Endodermal cell (in vitro differentiated cells): ENCODE data around the gene EIF4E. TPM values are rescaled to one million over a fixed set of nuclear protein-coding genes. Genes with fewer than 3 reads are reported as not detected.
A peak's percentile ranks its signal among the peaks of the same experiment; 100 is the strongest.
"Not testable (repeated sequence)": the region's sequence is repeated elsewhere in the genome, so short reads cannot be mapped to it uniquely, and the experiment has no call there.

Source experiments
- DNase-seq: peaks from one replicate; pipeline ENCODE4 v3.0.0-alpha.2; 2017
- H3K27ac ChIP-seq: 2 replicates; pipeline ENCODE4 v1.5.1; 2013; ENCODE audit warnings: mild to moderate bottlenecking, low read depth, low read length, moderate library complexity
- H3K27me3 ChIP-seq: 2 replicates; pipeline ENCODE4 v1.6.1; 2013; ENCODE audit warnings: mild to moderate bottlenecking, low read length, moderate library complexity; ENCODE audit not compliant: insufficient read depth, control insufficient read depth, poor library complexity, severe bottlenecking
- H3K36me3 ChIP-seq: 2 replicates; pipeline ENCODE4 v1.7.0; 2013; ENCODE audit warnings: mild to moderate bottlenecking, low read length, moderate library complexity; ENCODE audit not compliant: control insufficient read depth, insufficient read depth
- H3K4me1 ChIP-seq: one replicate; pipeline ENCODE4 v1.7.0; 2013; ENCODE audit warnings: low read length; ENCODE audit not compliant: control insufficient read depth, insufficient read depth
- H3K4me3 ChIP-seq: 2 replicates; pipeline ENCODE4 v1.5.1; 2013; ENCODE audit warnings: mild to moderate bottlenecking, low read length, moderate library complexity
- H3K9ac ChIP-seq: 2 replicates; pipeline ENCODE4 v1.6.1; 2013; ENCODE audit warnings: mild to moderate bottlenecking, low read length, moderate library complexity; ENCODE audit not compliant: poor library complexity, severe bottlenecking; ENCODE audit errors: extremely low read depth
- H3K9me3 ChIP-seq: 2 replicates; pipeline ENCODE4 v1.6.1; 2013; ENCODE audit warnings: mild to moderate bottlenecking, low read length, moderate library complexity; ENCODE audit not compliant: control insufficient read depth
- H3K27ac Mint-ChIP-seq: 2 replicates; pipeline ENCODE4 v1.8.0; 2020; ENCODE audit warnings: mixed read lengths
- H3K27me3 Mint-ChIP-seq: 2 replicates; pipeline ENCODE4 v1.8.0; 2021; ENCODE audit warnings: mild to moderate bottlenecking, mixed read lengths; ENCODE audit not compliant: insufficient read depth
- H3K36me3 Mint-ChIP-seq: 2 replicates; pipeline ENCODE4 v1.8.0; 2020; ENCODE audit warnings: low read depth, mixed read lengths
- H3K4me1 Mint-ChIP-seq: 2 replicates; pipeline ENCODE4 v1.8.0; 2020; ENCODE audit warnings: mixed read lengths
- H3K4me3 Mint-ChIP-seq: 2 replicates; pipeline ENCODE4 v1.8.0; 2020; ENCODE audit warnings: mild to moderate bottlenecking, moderate library complexity, mixed read lengths
- H3K9me3 Mint-ChIP-seq: 2 replicates; pipeline ENCODE4 v1.8.0; 2020; ENCODE audit warnings: mild to moderate bottlenecking, mixed read lengths
- WGBS, 2 experiments: methylation state at CpG; one replicate each; pipeline versions ENCODE4 v1.1.5 to v1.1.7; 2013; ENCODE audit warnings: missing lambda C conversion rate in 2 of 2, mixed read lengths in 1 of 2; ENCODE audit not compliant: insufficient coverage in 1 of 2, insufficient read length in 1 of 2; 5-methylcytosine and 5-hydroxymethylcytosine counted together
- total RNA-seq, 2 donors: library from RNA; stranded (reverse); fragmentation: NEBNext Ultra II Directional in 1 of 2; extraction: Animal tissue kit (Norgen Biotek cat#: 25700) in 1 of 2; gene quantifications; 2 replicates in 1 of 2; 3 replicates in 1 of 2; pipeline ENCODE4 v1.2.1, GENCODE V29; 2021
- TF ChIP-seq, protein P1 (sequence below): fragments of 200-600 bp; sonication (generic); conservative IDR thresholded peaks from 2 replicates; pipeline ENCODE4 v1.5.0; 2021; ENCODE audit warnings: antibody characterized with exemption, mild to moderate bottlenecking

Gene EIF4E
- total RNA-seq, 2 donors from 2014 or later = 134 to 138 TPM

- no peak overlapping the region for H3K27ac ChIP-seq
- no peak overlapping the region for H3K9ac ChIP-seq
- no peak overlapping the region for H3K27ac Mint-ChIP-seq
- H3K4me1 ChIP-seq = no peaks in the 10 kb centered on the region
- WGBS, 2 experiments = 98 to 100% methylated on average over 1 to 2 of the region's 2 CpGs
- H3K4me3 Mint-ChIP-seq = peak overlapping the region; percentile 96
- H3K27me3 Mint-ChIP-seq = no peaks in the 10 kb centered on the region
- H3K9me3 ChIP-seq = peaks cover 56% of the 10 kb centered on the region
- TF ChIP-seq, protein P1, sequence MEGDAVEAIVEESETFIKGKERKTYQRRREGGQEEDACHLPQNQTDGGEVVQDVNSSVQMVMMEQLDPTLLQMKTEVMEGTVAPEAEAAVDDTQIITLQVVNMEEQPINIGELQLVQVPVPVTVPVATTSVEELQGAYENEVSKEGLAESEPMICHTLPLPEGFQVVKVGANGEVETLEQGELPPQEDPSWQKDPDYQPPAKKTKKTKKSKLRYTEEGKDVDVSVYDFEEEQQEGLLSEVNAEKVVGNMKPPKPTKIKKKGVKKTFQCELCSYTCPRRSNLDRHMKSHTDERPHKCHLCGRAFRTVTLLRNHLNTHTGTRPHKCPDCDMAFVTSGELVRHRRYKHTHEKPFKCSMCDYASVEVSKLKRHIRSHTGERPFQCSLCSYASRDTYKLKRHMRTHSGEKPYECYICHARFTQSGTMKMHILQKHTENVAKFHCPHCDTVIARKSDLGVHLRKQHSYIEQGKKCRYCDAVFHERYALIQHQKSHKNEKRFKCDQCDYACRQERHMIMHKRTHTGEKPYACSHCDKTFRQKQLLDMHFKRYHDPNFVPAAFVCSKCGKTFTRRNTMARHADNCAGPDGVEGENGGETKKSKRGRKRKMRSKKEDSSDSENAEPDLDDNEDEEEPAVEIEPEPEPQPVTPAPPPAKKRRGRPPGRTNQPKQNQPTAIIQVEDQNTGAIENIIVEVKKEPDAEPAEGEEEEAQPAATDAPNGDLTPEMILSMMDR = no peak
- H3K9me3 Mint-ChIP-seq = peaks cover 46% of the 10 kb centered on the region
- no peaks in the 10 kb centered on the region for H3K27me3 ChIP-seq
- DNase-seq = no peak
- H3K4me1 Mint-ChIP-seq = peaks cover 5% of the 10 kb centered on the region
- H3K4me3 ChIP-seq = peak overlapping the region; percentile 92
- H3K36me3 ChIP-seq = peaks cover 7% of the 10 kb centered on the region
- H3K36me3 Mint-ChIP-seq = peaks cover 19% of the 10 kb centered on the region
Measured at GRCh38 chr4:98930311-98930865, 1.5 kb upstream of the EIF4E start.

- Histone ChIP-seq H3K9me3 (peaks cover 52% of the 10 kb centered on the region), H3K36me3 (peaks cover 15% of the 10 kb centered on the region), H3K4me3 (peak overlapping the region; percentile 92), H3K27me3 (no peaks in the 10 kb centered on the region), H3K9ac (no peak overlapping the region), H3K27ac (no peak overlapping the region), H3K4me1 (no peaks in the 10 kb centered on the region)
- TF ChIP-seq, protein P1 = peak; percentile 35
- Mint-ChIP-seq H3K36me3 (peaks cover 22% of the 10 kb centered on the region), H3K27me3 (no peaks in the 10 kb centered on the region), H3K27ac (peak overlapping the region; percentile 97), H3K4me1 (peaks cover 5% of the 10 kb centered on the region), H3K4me3 (peak overlapping the region; percentile 96), H3K9me3 (peaks cover 46% of the 10 kb centered on the region)
- DNase-seq = no peak
- WGBS, 2 experiments = 62 to 71% methylated on average over 40 to 44 of the region's 44 CpGs
Measured at GRCh38 chr4:98929341-98930267, 671 bp upstream of the EIF4E start.

GRCh38 chr4:98928131-98928504, 815 bp downstream of the EIF4E start:
- Mint-ChIP-seq H3K27ac (peak overlapping the region; percentile 98), H3K27me3 (no peaks in the 10 kb centered on the region), H3K36me3 (peaks cover 30% of the 10 kb centered on the region), H3K4me3 (peak overlapping the region; percentile 96), H3K4me1 (peaks cover 5% of the 10 kb centered on the region), H3K9me3 (peaks cover 38% of the 10 kb centered on the region)
- peaks cover 38% of the 10 kb centered on the region for H3K9me3 ChIP-seq
- H3K4me1 ChIP-seq = no peaks in the 10 kb centered on the region
- peak overlapping the region; percentile 92 for H3K4me3 ChIP-seq
- peak; percentile 91 for DNase-seq
- H3K27me3 ChIP-seq = no peaks in the 10 kb centered on the region
- peaks cover 21% of the 10 kb centered on the region for H3K36me3 ChIP-seq
- TF ChIP-seq, protein P1 = no peak
- peak overlapping the region; percentile 89 for H3K27ac ChIP-seq
- peak overlapping the region; percentile 84 for H3K9ac ChIP-seq
- WGBS, 2 experiments = 0% methylated on average over 8 to 26 of the region's 26 CpGs

- not testable (repeated sequence) for H3K27me3 ChIP-seq, H3K4me1 Mint-ChIP-seq, H3K4me3 Mint-ChIP-seq, DNase-seq, H3K9ac ChIP-seq, H3K4me1 ChIP-seq, H3K27me3 Mint-ChIP-seq, H3K27ac ChIP-seq, H3K27ac Mint-ChIP-seq
- H3K4me3 ChIP-seq = peak overlapping the region; percentile 92
- Mint-ChIP-seq H3K9me3 (peaks cover 20% of the 10 kb centered on the region), H3K36me3 (peaks cover 36% of the 10 kb centered on the region)
- WGBS, 2 experiments = 94 to 97% methylated on average over 8 to 15 of the region's 15 CpGs
- H3K36me3 ChIP-seq = peaks cover 38% of the 10 kb centered on the region
- H3K9me3 ChIP-seq = peaks cover 22% of the 10 kb centered on the region
Measured at GRCh38 chr4:98926257-98926656, 2.7 kb downstream of the EIF4E start.
